Activated T-cell treated with anti-CD3 and anti-CD28 coated beads for 4 hours (primary cell): ENCODE measurements around the gene CRK.
A peak's percentile ranks its signal among the peaks of the same experiment; 100 is the strongest.

Experiments used
- DNase-seq: peaks from one replicate; pipeline ENCODE4 v3.0.0-alpha.2; 2020

Gene CRK

GRCh38 chr17:1485423-1486376 lies 29.7 kb upstream of the CRK start:
- peak; percentile 66 for DNase-seq

GRCh38 chr17:1484676-1485422 lies 28.8 kb upstream of the CRK start:
- no peak for DNase-seq

- no peak for DNase-seq
Measured at GRCh38 chr17:1484060-1484535, 28.1 kb upstream of the CRK start.

- DNase-seq: no peak
Measured at GRCh38 chr17:1482680-1483079, 26.6 kb upstream of the CRK start.

- DNase-seq: no peak
Measured at GRCh38 chr17:1481736-1482135, 25.7 kb upstream of the CRK start.

- DNase-seq: no peak
Measured at GRCh38 chr17:1480747-1481465, 24.9 kb upstream of the CRK start.

- no peak for DNase-seq
Measured at GRCh38 chr17:1478418-1478817, 22.4 kb upstream of the CRK start.

- no peak for DNase-seq
Measured at GRCh38 chr17:1475321-1475854, 19.4 kb upstream of the CRK start.

GRCh38 chr17:1474402-1475189 lies 18.6 kb upstream of the CRK start:
- DNase-seq: no peak

GRCh38 chr17:1473841-1474240 lies 17.8 kb upstream of the CRK start:
- no peak for DNase-seq

GRCh38 chr17:1473170-1473569 lies 17.1 kb upstream of the CRK start:
- no peak for DNase-seq

- no peak for DNase-seq
Measured at GRCh38 chr17:1471911-1472821, 16.1 kb upstream of the CRK start.

- DNase-seq: no peak
Measured at GRCh38 chr17:1471490-1471889, 15.5 kb upstream of the CRK start.

- DNase-seq: no peak
Measured at GRCh38 chr17:1470755-1471462, 14.9 kb upstream of the CRK start.

- DNase-seq: no peak
Measured at GRCh38 chr17:1470071-1470754, 14.2 kb upstream of the CRK start.

GRCh38 chr17:1469231-1469852 lies 13.3 kb upstream of the CRK start:
- no peak for DNase-seq

- no peak for DNase-seq
Measured at GRCh38 chr17:1467898-1468492, 12.0 kb upstream of the CRK start.

- DNase-seq: no peak
Measured at GRCh38 chr17:1467258-1467657, 11.2 kb upstream of the CRK start.

- no peak for DNase-seq
Measured at GRCh38 chr17:1464186-1464585, 8.2 kb upstream of the CRK start.
